Calu3 (cell line): ENCODE data around the gene SH3BP5. TPM values are rescaled to one million over a fixed set of nuclear protein-coding genes. Genes with fewer than 3 reads are reported as not detected.

Source experiments
- BruUV-seq: library from RNA; stranded (reverse); fragments of 400-500 nt; replicated peaks from 2 replicates; lab custom pipeline; 2021; lab: Mats Ljungman, UMichigan
- CTCF ChIA-PET: fragments of 300-600 bp; sonication (Branson Sonifier 250); formaldehyde crosslinking; loops from one replicate; lab custom pipeline; 2022; ENCODE audit warnings: antibody characterized with exemption; lab: Charles Lee
- DNase-seq: peaks from one replicate; pipeline ENCODE4 v3.0.0; 2022
- H3K27ac Mint-ChIP-seq: one replicate; pipeline ENCODE4 v1.8.0; 2022; ENCODE audit warnings: mixed read lengths; ENCODE audit not compliant: unreplicated experiment
- H3K27me3 Mint-ChIP-seq: one replicate; pipeline ENCODE4 v1.8.0; 2022; ENCODE audit warnings: mixed read lengths; ENCODE audit not compliant: unreplicated experiment
- H3K36me3 Mint-ChIP-seq: one replicate; pipeline ENCODE4 v1.8.0; 2022; ENCODE audit warnings: mild to moderate bottlenecking, moderate library complexity, mixed read lengths; ENCODE audit not compliant: insufficient read depth, unreplicated experiment
- H3K4me1 Mint-ChIP-seq: one replicate; pipeline ENCODE4 v1.8.0; 2022; ENCODE audit warnings: mild to moderate bottlenecking, low read depth, mixed read lengths; ENCODE audit not compliant: unreplicated experiment
- H3K4me3 Mint-ChIP-seq: one replicate; pipeline ENCODE4 v1.8.0; 2022; ENCODE audit warnings: mild to moderate bottlenecking, low read depth, moderate library complexity, mixed read lengths; ENCODE audit not compliant: unreplicated experiment
- H3K9me3 Mint-ChIP-seq: one replicate; pipeline ENCODE4 v1.8.0; 2022; ENCODE audit warnings: low read depth, mixed read lengths; ENCODE audit not compliant: unreplicated experiment
- CTCF ChIP-seq: fragments of 200-600 bp; IDR thresholded peaks from one replicate; pipeline ENCODE4 v1.8.0; 2022; ENCODE audit warnings: antibody characterized with exemption; ENCODE audit not compliant: unreplicated experiment
- intact Hi-C: fragments of 100-400 bp; cut with micrococcal nuclease; formaldehyde crosslinking; loops from one replicate; pipeline ENCODE4 v1.10.0; 2022; ENCODE audit not compliant: unreplicated experiment
- total RNA-seq: library from RNA; stranded (reverse); gene quantifications from 2 replicates; pipeline ENCODE4 v1.2.3, GENCODE V29; 2022

SH3BP5 gene
- total RNA-seq, 1 experiment from 2014 or later, result 4.0 TPM

GRCh38 chr3:15221574-15222217, 110.7 kb downstream of the SH3BP5 start:
- DNase-seq, result no peak
- H3K4me1 Mint-ChIP-seq, result no peaks in the 10 kb centered on the region
- intact Hi-C loops, result no loop called here
- H3K27me3 Mint-ChIP-seq, result no peaks in the 10 kb centered on the region
- H3K9me3 Mint-ChIP-seq, result no peaks in the 10 kb centered on the region
- no peak for TF ChIP-seq CTCF
- H3K36me3 Mint-ChIP-seq, result peaks cover 11% of the 10 kb centered on the region
- no TSS peak for BruUV-seq
- no peak overlapping the region for H3K27ac Mint-ChIP-seq
- H3K4me3 Mint-ChIP-seq, result no peak overlapping the region
- CTCF ChIA-PET, result interaction anchor here (0.7 to 1.2 kb wide), 2 partner anchors 16 to 299 kb away, joined by 3 to 4 read pairs; no protein-coding TSS in a partner anchor

- H3K27ac Mint-ChIP-seq, result no peak overlapping the region
- BruUV-seq, result no TSS peak
- DNase-seq, result no peak
- no peak for TF ChIP-seq CTCF
- H3K4me1 Mint-ChIP-seq, result no peaks in the 10 kb centered on the region
- no peaks in the 10 kb centered on the region for H3K9me3 Mint-ChIP-seq
- H3K36me3 Mint-ChIP-seq, result peaks cover 18% of the 10 kb centered on the region
- CTCF ChIA-PET, result no interaction called here
- intact Hi-C loops, result no loop called here
- H3K27me3 Mint-ChIP-seq, result no peaks in the 10 kb centered on the region
- no peak overlapping the region for H3K4me3 Mint-ChIP-seq
Measured at GRCh38 chr3:15220661-15221060, 111.7 kb downstream of the SH3BP5 start.

GRCh38 chr3:15220056-15220455, 112.3 kb downstream of the SH3BP5 start:
- no peaks in the 10 kb centered on the region for H3K27me3 Mint-ChIP-seq
- no peak for DNase-seq
- TF ChIP-seq CTCF, result no peak
- no peaks in the 10 kb centered on the region for H3K4me1 Mint-ChIP-seq
- no peaks in the 10 kb centered on the region for H3K9me3 Mint-ChIP-seq
- intact Hi-C loops, result no loop called here
- BruUV-seq, result no TSS peak
- CTCF ChIA-PET, result no interaction called here
- peaks cover 18% of the 10 kb centered on the region for H3K36me3 Mint-ChIP-seq
- no peak overlapping the region for H3K4me3 Mint-ChIP-seq
- no peak overlapping the region for H3K27ac Mint-ChIP-seq

- H3K27ac Mint-ChIP-seq, result no peak overlapping the region
- H3K27me3 Mint-ChIP-seq, result no peaks in the 10 kb centered on the region
- no peak for DNase-seq
- CTCF ChIA-PET, result interaction anchor here (0.5 kb wide), 1 partner anchor 11 kb away, joined by 3 read pairs; no protein-coding TSS in a partner anchor
- TF ChIP-seq CTCF, result no peak
- no peak overlapping the region for H3K4me3 Mint-ChIP-seq
- peaks cover 26% of the 10 kb centered on the region for H3K36me3 Mint-ChIP-seq
- BruUV-seq, result no TSS peak
- no peaks in the 10 kb centered on the region for H3K9me3 Mint-ChIP-seq
- intact Hi-C loops, result no loop called here
- no peaks in the 10 kb centered on the region for H3K4me1 Mint-ChIP-seq
Measured at GRCh38 chr3:15218689-15219088, 113.7 kb downstream of the SH3BP5 start.
